HEK293 (cell line): Measurements from ENCODE around the gene NECTIN1.

Experiments
- CTCF ChIP-seq: fragments of 450-650 bp; formaldehyde crosslinking; IDR thresholded peaks from 2 replicates; pipeline ENCODE4 v1.5.1; 2016; ENCODE audit warnings: missing biosample characterization, missing genetic modification characterization
- GLIS2 ChIP-seq: fragments of 450-650 bp; formaldehyde crosslinking; IDR thresholded peaks from 2 replicates; pipeline ENCODE4 v1.5.1; 2016; ENCODE audit warnings: missing biosample characterization, missing genetic modification characterization
- KLF9 ChIP-seq: fragments of 450-650 bp; formaldehyde crosslinking; IDR thresholded peaks from 2 replicates; pipeline ENCODE4 v1.5.1; 2016; ENCODE audit warnings: missing biosample characterization, missing genetic modification characterization, low read depth
- PATZ1 ChIP-seq: fragments of 450-650 bp; formaldehyde crosslinking; IDR thresholded peaks from 2 replicates; pipeline ENCODE4 v1.5.1; 2016; ENCODE audit warnings: missing biosample characterization, missing genetic modification characterization
- ZBTB21 ChIP-seq: fragments of 450-650 bp; formaldehyde crosslinking; IDR thresholded peaks from 2 replicates; pipeline ENCODE4 v1.5.1; 2017; ENCODE audit warnings: missing biosample characterization, missing genetic modification characterization
- ZNF140 ChIP-seq: fragments of 450-650 bp; formaldehyde crosslinking; IDR thresholded peaks from 2 replicates; pipeline ENCODE4 v1.5.1; 2016; ENCODE audit warnings: missing biosample characterization, missing genetic modification characterization
- ZNF184 ChIP-seq: fragments of 450-650 bp; IDR thresholded peaks from 2 replicates; pipeline ENCODE4 v1.5.1; 2018; ENCODE audit warnings: missing biosample characterization, mild to moderate bottlenecking, missing genetic modification characterization
- ZNF24 ChIP-seq: fragments of 450-650 bp; formaldehyde crosslinking; IDR thresholded peaks from 2 replicates; pipeline ENCODE4 v1.5.1; 2016; ENCODE audit warnings: missing biosample characterization, missing genetic modification characterization
- ZNF660 ChIP-seq: fragments of 450-650 bp; IDR thresholded peaks from 2 replicates; pipeline ENCODE4 v1.5.1; 2018; ENCODE audit warnings: missing biosample characterization, mild to moderate bottlenecking, missing genetic modification characterization
- TF ChIP-seq, protein P1 (sequence below): fragments of 450-650 bp; formaldehyde crosslinking; IDR thresholded peaks from 2 replicates; pipeline ENCODE4 v1.5.1; 2016; ENCODE audit warnings: missing biosample characterization, missing genetic modification characterization, low read depth

- TF ChIP-seq KLF9 (tag by site-specific recombination), result no peak
- no peak for TF ChIP-seq PATZ1
- TF ChIP-seq CTCF (tag by site-specific recombination), result no peak
- no peak for TF ChIP-seq ZBTB21 (tag by site-specific recombination)
- TF ChIP-seq ZNF184, result no peak
- TF ChIP-seq ZNF24, result no peak
- no peak for TF ChIP-seq ZNF140
- TF ChIP-seq, protein P1, sequence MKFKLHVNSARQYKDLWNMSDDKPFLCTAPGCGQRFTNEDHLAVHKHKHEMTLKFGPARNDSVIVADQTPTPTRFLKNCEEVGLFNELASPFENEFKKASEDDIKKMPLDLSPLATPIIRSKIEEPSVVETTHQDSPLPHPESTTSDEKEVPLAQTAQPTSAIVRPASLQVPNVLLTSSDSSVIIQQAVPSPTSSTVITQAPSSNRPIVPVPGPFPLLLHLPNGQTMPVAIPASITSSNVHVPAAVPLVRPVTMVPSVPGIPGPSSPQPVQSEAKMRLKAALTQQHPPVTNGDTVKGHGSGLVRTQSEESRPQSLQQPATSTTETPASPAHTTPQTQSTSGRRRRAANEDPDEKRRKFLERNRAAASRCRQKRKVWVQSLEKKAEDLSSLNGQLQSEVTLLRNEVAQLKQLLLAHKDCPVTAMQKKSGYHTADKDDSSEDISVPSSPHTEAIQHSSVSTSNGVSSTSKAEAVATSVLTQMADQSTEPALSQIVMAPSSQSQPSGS, result no peak
- no peak for TF ChIP-seq ZNF660 (tag by site-specific recombination)
- no peak for TF ChIP-seq GLIS2 (tag by site-specific recombination)
Observed at GRCh38 chr11:119650251-119650650, 78.7 kb downstream of the NECTIN1 start.
